ENCODE results near the gene RSBN1L.
"Not testable (repeated sequence)": the region's sequence is repeated elsewhere in the genome, so short reads cannot be mapped to it uniquely, and the experiment has no call there.

The RSBN1L gene

DNA sequence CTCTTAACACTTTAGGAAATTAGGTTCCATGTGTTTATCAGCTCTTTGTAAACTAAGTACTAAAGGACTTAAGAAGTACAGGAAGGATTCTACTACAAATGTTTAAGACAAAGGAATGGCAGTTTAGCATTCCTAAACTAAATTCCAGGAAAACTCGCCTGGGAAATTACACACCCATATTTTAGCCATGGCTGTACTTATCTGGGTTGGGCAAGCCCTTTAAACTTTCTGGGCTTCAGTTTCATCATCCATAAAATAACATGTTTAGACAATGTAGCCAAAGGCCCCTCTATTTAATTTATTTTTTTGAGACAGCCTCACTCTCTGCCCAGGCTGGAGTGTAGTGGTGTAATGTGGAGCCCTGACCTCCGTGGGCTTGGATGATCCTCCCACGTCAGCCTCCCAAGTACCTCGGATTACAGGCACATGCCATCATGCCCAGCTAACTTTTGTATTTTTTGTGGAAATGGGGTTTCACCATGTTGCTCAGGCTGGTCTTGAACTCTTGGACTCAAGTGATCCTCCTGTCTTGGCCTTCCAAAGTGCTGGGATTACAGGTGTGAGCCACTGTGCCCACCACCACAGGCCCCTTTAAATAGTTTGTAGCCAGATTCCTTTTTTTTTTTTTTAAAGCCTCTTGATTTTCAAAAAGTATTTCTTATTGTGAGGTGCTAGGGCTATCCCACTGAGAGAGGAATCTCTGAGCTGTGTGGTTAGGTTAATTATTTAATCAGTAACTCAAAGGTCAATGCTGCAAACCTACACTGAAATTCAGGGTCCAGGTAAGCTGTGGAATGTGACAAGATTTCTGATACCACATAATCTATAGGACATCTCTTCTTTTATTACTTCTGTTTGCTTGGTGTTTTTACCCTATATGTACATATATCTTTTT, 69.9 kb downstream of the RSBN1L start:
- DNase-seq (ENCODE audit: low read depth in 2 of 3, low spot score in 1 of 3): no peak

DNA sequence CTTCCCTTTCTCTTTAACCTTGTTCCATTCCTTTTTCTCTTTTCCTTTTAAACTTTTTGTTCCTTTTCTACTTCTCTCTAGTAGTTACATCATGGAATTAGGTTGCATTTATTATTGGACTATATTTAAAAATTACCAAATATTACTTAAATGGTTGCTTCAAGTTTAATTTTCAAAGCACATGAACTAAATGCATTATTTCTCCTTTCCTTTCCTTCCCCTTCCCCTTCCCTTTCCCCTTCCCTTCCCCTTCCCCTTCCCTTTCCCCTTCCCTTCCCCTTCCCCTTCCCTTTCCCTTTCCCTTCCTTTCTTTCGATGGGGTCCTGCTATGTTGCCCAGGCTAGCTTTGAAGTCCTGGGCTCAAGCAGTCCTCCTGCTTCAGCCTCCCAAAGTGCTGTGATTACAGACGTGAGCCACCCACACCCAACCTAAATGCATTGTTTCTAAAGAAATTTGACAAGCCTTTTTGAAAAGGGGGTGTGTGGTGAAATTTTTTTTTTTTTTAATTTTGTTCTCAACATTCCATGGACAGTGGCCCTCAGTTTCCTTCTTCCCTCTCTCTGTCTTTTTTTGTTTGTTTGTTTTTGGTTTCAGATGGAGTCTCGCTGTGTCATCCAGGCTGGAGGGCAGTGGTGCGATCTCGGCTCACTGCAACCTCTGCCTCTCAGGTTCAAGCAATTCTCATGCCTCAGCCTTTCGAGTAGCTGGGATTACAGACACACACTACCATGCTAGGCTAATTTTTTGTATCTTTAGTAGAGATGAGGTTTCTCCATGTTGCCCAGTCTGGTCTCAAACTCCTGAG, 70.7 kb downstream of the RSBN1L start:
- DNase-seq (ENCODE audit: low read depth in 2 of 3, low spot score in 1 of 3): no peak

DNA sequence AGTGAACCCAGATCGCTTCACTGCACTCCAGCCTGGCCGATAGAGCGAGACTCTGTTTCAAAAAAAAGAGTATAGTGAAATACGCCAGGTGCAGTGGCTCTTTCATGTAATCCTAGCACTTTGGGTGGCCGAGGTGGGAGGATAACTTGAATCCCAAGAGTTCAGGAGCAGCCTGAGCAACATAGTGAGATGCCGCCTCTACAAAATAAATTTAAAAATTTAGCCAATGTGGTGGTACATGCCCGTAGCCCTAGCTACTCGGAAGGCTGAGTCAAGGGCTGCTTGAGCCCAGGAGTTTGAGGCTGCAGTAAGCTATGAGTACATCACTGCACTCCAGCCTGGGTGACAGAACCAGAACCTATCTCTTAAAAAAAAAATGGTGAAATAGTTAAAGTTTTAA, 74.1 kb downstream of the RSBN1L start:
- DNase-seq (ENCODE audit: low read depth in 2 of 3, low spot score in 1 of 3): no peak

DNA sequence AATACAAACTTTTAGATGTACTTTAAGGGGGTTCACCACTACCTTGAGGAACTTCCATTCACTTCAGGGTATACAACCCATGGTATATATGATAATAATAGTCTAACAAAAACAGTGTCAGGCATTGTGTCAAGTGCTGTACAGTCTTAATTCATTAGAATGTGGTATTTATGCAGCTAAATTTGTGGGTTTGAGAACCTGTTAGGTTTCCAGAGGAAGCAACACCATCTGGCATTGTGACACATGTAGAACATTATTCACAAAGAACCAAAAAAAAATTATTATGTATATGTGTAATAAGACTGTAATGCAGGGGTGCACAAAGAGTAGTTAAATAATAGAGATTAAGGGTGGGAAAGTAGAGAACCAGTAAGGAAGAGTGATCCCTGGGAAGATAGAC, 75.6 kb downstream of the RSBN1L start:
- DNase-seq (ENCODE audit: low read depth in 2 of 3, low spot score in 1 of 3): no peak

DNA sequence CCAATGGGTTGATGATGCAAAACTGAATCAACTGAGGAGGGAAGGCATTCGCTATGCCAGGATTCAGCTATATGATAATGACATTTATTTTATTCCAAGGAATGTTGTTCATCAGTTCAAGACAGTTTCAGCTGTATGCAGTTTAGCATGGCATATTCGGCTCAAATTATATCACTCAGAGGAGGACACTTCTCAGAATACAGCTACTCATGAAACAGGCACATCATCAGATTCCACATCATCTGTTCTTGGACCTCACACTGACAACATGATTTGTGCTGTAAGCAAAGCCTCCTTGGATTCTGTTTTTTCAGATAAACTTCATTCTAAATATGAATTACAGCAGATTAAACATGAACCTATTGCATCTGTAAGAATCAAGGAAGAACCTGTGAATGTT, 82.3 kb downstream of the RSBN1L start:
- DNase-seq (ENCODE audit: low read depth in 2 of 3, low spot score in 1 of 3): no peak

DNA sequence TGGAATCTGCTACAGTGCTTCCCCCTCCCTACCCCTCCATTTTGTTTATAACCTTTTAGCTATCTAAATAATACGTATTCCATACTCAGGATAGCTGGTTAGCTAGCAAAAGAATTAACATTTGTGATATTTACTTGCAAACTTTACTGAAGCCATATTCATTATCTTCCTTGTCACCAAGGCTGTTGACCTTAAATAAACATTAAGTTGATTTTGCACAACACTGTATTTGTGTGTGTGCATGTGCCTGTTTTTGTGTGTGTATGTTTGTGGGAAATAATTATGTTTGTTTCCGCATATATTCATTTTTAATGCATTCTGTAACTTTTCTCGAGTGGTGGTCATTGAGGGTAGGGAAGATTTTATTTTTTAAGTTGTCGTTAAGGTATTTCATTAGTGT, 86.1 kb downstream of the RSBN1L start:
- no peak for DNase-seq (ENCODE audit: low read depth in 2 of 3, low spot score in 1 of 3)

DNA sequence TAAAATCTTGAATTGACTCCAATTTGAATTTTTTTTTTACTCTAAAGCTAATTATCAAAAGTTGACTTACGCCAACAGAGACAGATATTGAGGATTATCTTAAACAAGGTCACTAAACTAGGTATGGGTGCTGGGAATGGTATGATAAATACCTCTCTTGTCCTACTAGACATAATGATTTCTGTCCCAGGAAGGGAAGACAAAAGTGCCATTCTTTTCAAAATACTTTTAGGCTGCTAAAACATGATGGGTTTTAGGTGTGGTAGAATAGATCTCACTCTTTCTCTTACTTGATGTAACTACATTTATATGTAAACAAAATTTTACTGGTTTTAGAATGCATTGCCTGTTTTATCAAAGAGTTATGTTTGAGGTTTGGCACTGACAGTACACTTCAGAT, 86.9 kb downstream of the RSBN1L start:
- DNase-seq (ENCODE audit: low read depth in 2 of 3, low spot score in 1 of 3): no peak

DNA sequence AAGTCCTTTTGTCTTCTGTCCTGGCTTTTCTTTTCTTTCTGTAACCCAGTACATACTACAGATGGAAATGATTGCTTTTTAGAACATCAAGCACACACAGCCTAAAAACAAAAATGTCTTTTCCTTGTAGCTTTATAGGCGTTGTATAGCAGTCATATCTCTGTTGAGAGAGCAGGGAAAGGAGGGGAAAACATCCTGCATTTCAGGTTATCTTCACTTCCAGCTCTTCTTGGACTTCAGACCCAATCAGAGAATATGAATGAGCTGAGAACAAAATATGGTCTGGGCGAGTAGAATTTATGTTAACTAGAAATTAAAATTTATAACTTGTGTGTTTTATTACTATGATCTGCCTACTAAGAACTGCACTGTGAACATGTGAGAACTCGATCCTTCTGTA, 87.3 kb downstream of the RSBN1L start:
- DNase-seq (ENCODE audit: low read depth in 2 of 3, low spot score in 1 of 3): no peak

DNA sequence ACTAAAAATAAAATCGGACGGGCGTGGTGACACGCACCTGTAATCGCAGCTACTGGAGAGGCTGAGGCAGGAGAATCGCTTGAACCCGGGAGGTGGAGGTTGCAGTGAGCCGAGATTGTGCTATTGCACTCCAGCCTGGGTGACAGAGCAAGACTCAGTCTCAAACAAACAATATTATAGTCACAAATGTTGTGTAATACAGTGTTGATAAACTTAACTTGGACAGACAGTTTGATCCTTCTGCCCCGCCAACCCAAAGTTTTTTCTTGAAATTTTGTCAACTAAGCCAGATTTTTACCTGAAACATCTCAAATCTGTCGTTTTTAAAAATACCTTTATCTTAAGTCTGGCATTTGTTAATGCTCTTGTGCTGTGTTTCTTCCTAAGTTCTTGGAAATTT, 88.2 kb downstream of the RSBN1L start:
- DNase-seq (ENCODE audit: low read depth in 2 of 3, low spot score in 1 of 3): not testable (repeated sequence)

DNA sequence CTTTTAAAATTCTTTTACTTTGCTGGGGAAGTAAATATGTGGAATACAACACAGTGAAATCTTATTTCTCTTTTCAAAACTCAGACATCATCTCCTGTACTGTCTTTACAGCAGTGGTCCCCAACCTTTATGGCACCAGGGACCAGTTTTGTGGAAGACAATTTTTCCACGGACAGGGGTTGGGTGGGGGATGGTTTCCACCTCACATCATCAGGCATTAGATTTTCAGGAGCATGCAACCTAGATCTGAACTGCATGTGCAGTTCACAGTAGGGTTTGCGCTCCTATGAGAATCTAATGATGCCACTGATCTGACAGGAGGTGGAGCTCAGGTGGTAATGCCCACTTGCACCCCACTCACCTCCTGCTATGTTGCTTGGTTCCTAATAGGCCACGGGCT, 89.8 kb downstream of the RSBN1L start:
- no peak for DNase-seq (ENCODE audit: low read depth in 2 of 3, low spot score in 1 of 3)

DNA sequence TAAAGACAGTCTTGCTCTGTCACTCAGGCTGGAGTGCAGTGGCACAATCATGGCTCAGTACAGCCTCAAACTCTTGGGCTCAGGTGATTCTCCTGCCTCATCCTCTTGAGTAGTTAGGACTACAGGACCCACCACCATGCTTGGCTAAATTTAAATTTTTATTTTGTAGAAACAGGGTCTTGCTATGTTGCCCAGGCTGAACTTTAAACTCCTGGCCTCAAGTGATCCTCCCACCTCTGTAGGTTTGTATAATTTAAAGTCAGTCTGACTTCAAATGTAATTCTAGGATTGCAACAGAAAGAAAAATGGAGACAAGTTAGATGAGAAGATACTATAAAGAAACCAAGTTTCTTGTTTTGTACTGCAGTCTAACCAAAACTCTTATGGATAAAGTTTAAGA, 90.5 kb downstream of the RSBN1L start:
- no peak for DNase-seq (ENCODE audit: low read depth in 2 of 3, low spot score in 1 of 3)

DNA sequence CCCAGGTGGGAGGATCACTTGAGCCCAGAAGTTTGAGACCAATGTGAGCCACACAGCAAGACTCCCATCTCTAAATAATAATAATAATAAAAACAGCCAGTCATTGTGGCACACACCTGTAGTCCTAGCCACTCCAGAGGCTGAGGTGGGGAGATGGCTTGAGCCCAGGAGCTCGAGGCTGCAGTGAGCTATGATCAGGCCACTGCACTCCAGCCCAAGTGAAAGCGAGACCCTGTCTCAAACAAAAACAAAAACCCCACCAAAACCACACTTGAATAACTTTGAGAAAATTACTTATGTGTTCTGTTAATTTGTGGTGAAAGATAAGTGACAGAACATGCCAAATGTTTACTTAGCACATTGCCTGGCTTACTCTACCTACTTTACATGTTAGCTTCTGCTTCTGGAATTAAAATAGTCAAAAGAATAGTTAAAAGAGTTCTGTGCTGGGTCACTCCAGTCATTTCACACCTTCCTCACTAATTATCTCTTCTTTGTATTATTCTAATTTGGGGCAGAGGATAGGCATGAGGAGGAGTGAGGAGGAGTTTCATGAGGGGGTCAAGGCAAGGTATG, 92.2 kb downstream of the RSBN1L start:
- DNase-seq (ENCODE audit: low read depth in 2 of 3, low spot score in 1 of 3): no peak

DNA sequence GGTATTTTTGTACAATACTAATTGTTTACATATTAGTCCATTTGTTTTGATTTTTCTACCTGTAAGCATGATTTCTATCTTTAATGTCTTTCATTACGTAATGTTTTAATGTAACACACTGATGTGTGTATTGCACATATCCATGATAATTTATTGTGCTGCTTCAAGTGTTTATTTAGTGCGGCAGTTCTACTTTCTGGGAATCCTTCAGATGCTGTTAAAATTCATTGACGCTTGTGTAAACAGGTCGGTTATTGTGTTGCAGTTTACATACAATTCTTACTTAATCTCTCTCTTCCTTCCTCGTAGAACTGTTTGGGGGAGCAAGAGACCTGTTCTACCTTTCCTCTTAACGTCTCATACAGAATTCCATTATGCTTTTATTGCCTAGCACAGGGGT, 95.1 kb downstream of the RSBN1L start:
- no peak for DNase-seq (ENCODE audit: low read depth in 2 of 3, low spot score in 1 of 3)

DNA sequence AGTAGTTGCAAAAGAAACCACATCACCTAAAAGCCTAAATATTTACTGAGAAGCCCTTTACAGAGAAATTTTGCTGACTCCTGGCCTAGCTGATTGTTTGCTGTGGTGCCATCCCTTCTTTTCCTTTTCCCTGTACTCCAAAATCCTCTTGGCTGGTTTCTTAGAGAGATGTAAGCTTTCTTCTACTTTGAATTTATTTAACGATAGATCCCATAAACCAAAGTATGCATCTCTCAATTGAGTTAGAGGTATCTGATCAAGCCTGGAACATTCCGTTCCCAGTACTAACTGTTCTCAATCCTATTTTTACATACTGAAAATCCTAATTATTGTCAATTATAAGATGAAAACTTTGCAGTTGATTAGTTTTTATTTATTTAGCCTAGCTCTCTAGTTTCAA, 95.7 kb downstream of the RSBN1L start:
- no peak for DNase-seq (ENCODE audit: low read depth in 2 of 3, low spot score in 1 of 3)

DNA sequence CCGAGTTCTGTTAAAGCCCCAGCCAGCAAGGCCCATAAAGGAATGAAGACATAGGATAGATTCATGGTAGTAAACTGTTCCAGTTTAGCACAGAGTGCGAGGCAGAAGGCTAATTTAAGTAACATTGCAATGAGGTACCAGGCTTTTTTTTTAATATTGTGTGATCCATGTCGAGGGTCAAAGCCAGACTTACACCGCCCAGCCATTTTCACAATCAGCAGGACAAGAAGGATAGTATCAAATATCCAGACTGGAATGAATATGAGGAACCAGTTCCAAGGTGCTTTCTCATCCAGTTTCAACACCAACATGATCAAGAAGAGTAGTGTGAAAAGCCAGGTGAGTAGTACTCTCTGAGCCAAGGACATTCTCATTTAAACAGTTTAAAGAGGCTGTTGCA, 97.7 kb downstream of the RSBN1L start:
- no peak for DNase-seq (ENCODE audit: low read depth in 2 of 3, low spot score in 1 of 3)

DNA sequence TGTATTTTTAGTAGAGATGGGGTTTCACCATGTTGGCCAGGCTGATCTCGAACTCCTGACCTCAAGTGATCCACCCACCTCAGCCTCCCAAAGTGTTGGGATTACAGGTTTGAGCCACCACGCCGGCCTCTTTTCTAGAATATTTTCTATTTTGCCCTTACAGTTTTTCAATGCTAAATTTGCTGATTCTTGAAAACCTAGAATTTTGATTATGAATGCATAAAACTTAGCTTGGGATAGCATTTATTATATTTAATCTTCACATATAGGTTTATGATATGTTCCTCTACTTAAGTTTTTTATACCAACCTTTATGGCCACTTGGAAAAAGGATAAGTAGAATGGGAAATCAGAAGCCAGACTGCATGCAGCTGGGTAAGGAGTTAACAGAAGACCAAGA, 99.8 kb downstream of the RSBN1L start:
- no peak for DNase-seq (ENCODE audit: low read depth in 2 of 3, low spot score in 1 of 3)

DNA sequence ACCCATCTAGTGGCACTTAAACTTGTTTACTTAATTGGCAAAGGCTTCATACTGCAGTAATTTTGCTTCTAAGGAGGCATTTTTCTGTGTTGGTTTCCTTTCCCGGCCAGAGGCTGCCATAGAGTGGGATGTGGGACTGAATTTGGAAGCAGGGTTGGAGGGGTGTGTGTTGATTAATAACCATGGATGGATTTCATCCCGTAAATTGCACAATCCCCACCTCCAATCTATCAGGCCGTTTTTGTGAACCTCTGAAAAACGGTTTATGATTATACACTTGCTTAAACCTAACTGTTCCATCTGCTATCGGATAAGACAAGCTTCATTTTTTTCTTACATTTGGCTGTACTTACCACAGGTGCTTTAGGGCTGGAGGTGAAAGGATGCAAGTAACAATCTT, 100.7 kb downstream of the RSBN1L start:
- no peak for DNase-seq (ENCODE audit: low read depth in 2 of 3, low spot score in 1 of 3)

DNA sequence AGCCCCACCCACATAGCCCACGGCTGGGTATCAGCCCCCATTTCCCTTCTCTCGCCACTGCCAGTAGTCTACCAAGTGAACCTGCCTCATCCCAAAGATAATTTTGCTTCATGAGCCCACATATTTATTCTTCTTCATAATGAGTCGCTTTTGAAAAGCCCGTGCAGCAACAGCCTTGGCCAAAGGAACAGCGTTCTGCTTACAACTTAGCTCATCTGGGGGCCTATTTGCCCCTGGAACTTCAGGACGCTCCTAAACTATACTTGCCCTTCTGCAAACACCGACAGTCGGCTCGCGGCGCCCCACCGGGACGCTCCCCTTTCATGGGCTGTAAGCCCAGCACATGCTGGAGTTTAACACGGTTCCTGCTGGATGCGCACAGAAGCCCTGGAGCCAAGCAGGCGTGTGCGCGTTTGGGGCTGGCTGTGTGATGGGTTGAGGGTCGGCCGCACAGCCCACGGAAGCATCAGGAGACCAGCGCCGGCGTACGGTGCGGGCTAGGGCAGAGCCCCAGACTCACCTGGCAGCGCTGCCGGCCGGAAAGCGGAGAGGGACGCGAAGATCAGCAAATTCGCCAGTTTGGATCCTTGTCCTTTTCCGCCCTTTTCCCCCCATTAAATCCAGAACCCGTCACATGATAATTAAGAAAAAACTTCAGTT, 101.6 kb downstream of the RSBN1L start:
- no peak for DNase-seq (ENCODE audit: low read depth in 2 of 3, low spot score in 1 of 3)

DNA sequence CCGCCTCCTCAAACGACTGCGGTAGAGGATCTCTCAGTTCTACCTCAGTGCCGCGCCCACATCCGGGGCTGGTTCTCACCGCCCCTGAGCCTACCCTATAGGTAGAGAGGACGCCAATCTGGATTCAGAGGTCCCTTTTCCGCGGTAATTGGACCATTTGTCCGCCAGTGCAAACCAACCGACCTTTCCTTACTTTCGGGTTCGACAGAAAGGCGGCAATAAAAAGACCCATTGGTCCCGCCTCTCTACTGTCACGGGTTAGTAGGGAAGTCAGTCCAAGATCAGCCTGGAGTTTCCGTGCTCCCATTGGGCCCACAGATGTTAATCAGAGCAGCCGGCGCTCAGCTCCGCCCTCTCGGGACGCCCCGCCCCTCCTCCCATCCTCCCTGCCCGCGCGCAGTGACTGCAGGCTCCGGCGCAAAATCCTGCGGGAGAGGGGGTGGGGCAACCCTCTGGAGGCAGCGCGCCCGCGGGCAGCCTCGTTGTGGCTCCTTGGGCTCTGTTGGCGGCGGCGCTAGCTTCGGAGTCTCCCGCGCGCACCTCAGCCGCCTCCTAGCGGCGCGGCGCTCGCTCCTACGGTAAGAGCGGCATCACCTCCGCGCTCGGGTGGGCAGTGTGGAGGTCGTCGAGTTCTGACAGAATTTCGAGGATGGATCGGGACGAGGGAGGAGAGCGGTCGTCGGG, 102.3 kb downstream of the RSBN1L start, which contains the start of the genes PHTF2 and TMEM60:
Gene PHTF2 (plus strand): TSS at position 380 of the 684 bp plus-strand sequence.
Gene TMEM60 (minus strand): TSS at position 41 of the 684 bp plus-strand sequence. CDS start 4,061 bp downstream, outside the sequence.
- peak; percentile 87 to 94 (median 91) for DNase-seq (ENCODE audit: low read depth in 2 of 3, low spot score in 1 of 3)

DNA sequence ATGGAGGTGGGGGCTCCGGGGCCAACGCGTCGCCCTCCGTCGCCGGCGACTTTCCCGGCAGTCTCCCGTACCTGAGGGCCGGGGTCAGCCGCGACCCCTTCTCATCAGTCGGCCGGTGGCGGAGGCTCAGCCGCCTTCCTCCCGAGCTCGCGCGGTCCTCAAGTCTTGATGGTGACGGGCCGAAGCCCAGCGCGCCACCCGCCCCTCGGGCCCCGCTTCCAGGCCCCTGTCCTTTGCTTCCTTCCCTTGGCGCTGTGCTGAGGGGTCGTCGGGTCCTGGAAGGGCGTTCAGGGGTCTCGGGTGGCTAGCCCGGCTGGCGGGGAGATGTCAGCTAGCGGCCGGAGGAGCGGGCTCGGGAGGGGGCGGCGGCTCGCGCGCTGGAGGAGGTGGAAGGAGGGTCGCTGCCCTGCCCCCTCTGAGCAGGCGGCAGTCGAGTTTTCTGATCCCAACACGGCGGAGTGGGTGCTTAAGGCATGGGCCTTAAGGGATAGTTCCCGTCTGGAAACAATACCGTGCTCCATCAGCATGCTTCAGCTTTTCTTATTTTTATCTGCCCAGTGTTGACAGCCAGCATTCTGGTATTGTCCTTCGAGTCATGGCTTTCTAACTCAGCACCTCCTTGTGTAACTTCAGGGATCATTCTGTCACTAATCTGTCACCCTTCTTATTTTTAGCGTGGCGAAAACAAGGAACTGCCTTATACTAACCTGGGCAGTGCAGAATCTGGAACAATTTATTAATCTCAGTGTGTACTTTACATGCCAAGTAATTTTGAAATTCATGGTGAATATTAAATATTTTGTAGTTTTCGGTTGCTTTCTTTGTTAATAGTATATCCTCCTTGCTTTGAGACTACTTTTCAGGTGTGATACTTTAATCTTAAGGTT, 103.1 kb downstream of the RSBN1L start:
- DNase-seq (ENCODE audit: low read depth in 2 of 3, low spot score in 1 of 3): peak in 1 of 3 donors; percentile 9
